OCI-LY3 (cell line): ENCODE data around the gene RAF1.

Source experiments
- H2AFZ ChIP-seq: fragments of 200-600, 300-600 bp; shearing (Covaris generic); 2 replicates; pipeline ENCODE4 v1.6.0; 2014; ENCODE audit warnings: antibody characterized with exemption, low read depth, low read length
- H3K27ac ChIP-seq: fragments of 200-600, 300-600 bp; sonication (generic); 2 replicates; pipeline ENCODE4 v1.5.1; 2014; ENCODE audit warnings: mild to moderate bottlenecking, low read length, moderate library complexity, mixed read lengths
- H3K27me3 ChIP-seq: fragments of 200-600, 300-600 bp; sonication (generic); 2 replicates; pipeline ENCODE4 v1.6.1; 2014; ENCODE audit warnings: low read depth, low read length, mixed read lengths
- H3K36me3 ChIP-seq: fragments of 200-600, 300-600 bp; sonication (generic); replicated peaks from 2 replicates; pipeline ENCODE3; 2014; ENCODE audit warnings: low read depth, low read length, mixed read lengths
- H3K4me1 ChIP-seq: fragments of 300-600, 200-600 bp; sonication (generic); 2 replicates; pipeline ENCODE4 v1.6.1; 2014; ENCODE audit warnings: low read length, mixed read lengths
- H3K4me2 ChIP-seq: fragments of 200-600, 300-600 bp; sonication (generic); 2 replicates; pipeline ENCODE4 v1.6.1; 2014; ENCODE audit warnings: low read length, mixed read lengths
- H3K4me3 ChIP-seq: fragments of 300-600, 200-600 bp; sonication (generic); 2 replicates; pipeline ENCODE4 v1.5.1; 2014; ENCODE audit warnings: antibody characterized with exemption, mild to moderate bottlenecking, low read length, moderate library complexity
- H3K79me2 ChIP-seq: fragments of 300-600, 200-600 bp; shearing (Covaris generic); 2 replicates; pipeline ENCODE4 v1.6.1; 2014; ENCODE audit warnings: mild to moderate bottlenecking, low read length, mixed read lengths
- H3K9ac ChIP-seq: fragments of 300-600, 200-600 bp; shearing (Covaris generic); 2 replicates; pipeline ENCODE4 v1.6.0; 2014; ENCODE audit warnings: mild to moderate bottlenecking, low read length, moderate library complexity
- H3K9me3 ChIP-seq: fragments of 200-600, 300-600 bp; shearing (Covaris generic); 2 replicates; pipeline ENCODE4 v1.6.1; 2014; ENCODE audit warnings: low read length, mixed read lengths; ENCODE audit not compliant: insufficient read depth
- H4K20me1 ChIP-seq: fragments of 200-600, 300-600 bp; sonication (generic); 2 replicates; pipeline ENCODE4 v1.6.1; 2016; ENCODE audit warnings: low read length, mixed read lengths; ENCODE audit not compliant: insufficient read depth
- EZH2phosphoT487 ChIP-seq: fragments of 200-600 bp; shearing (Covaris generic); IDR thresholded peaks from 2 replicates; pipeline ENCODE4 v1.6.1; 2018; ENCODE audit warnings: antibody characterized with exemption, mixed run types, low read depth
- TF ChIP-seq, protein P1 (sequence below): fragments of 200-600, 300-600 bp; sonication (generic); IDR thresholded peaks from 2 replicates; pipeline ENCODE4 v1.5.1; 2014; ENCODE audit warnings: antibody characterized with exemption, low read length, low read depth

The RAF1 gene

DNA sequence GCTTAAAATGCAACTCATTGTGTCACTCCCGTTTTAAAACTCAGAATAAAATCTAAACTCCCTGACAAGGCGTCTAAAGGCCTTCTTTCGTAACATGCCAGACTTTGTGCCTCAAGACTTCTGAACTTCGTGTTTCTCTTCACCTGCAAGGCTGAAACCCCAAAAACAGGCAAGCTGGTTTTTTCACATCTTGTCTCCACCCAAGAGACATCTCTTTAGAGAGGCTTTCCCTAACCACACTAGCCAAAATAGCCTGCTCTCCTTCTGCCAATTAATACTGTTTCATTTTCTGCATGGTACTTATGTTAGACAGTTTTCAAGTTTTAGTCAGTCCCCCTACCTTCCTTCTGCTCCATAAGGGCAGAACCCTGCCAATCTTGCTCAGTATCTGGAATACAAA, 41.6 kb downstream of the RAF1 start:
- Histone ChIP-seq H3K9me3 (no peaks in the 10 kb centered on the region), H2AFZ (no peak overlapping the region), H3K27me3 (no peaks in the 10 kb centered on the region), H3K79me2 (peaks cover 86% of the 10 kb centered on the region), H3K4me3 (no peak overlapping the region), H3K4me2 (no peak overlapping the region), H3K27ac (no peak overlapping the region), H4K20me1 (peaks cover 65% of the 10 kb centered on the region), H3K4me1 (no peaks in the 10 kb centered on the region), H3K9ac (no peak overlapping the region), H3K36me3 (peaks cover 11% of the 10 kb centered on the region)
- TF ChIP-seq, protein P1, sequence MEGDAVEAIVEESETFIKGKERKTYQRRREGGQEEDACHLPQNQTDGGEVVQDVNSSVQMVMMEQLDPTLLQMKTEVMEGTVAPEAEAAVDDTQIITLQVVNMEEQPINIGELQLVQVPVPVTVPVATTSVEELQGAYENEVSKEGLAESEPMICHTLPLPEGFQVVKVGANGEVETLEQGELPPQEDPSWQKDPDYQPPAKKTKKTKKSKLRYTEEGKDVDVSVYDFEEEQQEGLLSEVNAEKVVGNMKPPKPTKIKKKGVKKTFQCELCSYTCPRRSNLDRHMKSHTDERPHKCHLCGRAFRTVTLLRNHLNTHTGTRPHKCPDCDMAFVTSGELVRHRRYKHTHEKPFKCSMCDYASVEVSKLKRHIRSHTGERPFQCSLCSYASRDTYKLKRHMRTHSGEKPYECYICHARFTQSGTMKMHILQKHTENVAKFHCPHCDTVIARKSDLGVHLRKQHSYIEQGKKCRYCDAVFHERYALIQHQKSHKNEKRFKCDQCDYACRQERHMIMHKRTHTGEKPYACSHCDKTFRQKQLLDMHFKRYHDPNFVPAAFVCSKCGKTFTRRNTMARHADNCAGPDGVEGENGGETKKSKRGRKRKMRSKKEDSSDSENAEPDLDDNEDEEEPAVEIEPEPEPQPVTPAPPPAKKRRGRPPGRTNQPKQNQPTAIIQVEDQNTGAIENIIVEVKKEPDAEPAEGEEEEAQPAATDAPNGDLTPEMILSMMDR = no peak
- no peak for TF ChIP-seq EZH2phosphoT487

DNA sequence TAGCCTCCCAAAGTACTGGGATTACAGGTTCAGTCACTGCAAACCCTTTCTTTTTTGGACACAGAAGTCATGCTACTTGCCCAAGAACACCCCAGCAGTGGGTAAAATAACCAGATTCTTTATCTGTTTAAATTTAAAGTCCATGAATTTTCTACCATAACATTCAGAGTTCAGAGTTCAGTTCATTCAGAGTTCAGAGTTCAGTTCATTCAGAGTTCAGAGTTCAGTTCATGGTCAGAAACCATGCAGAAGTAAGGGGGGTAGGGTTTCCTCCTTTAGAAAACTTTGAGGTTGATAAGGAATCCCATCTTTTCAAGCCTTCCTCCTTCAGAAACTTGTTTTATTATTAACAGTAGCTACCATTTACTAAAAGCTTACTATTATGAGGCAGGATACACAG, 43.2 kb downstream of the RAF1 start:
- TF ChIP-seq EZH2phosphoT487 = no peak
- TF ChIP-seq, protein P1 = no peak
- H4K20me1 ChIP-seq = peaks cover 53% of the 10 kb centered on the region
- no peak overlapping the region for H3K27ac ChIP-seq
- no peaks in the 10 kb centered on the region for H3K9me3 ChIP-seq
- no peak overlapping the region for H3K4me3 ChIP-seq
- H2AFZ ChIP-seq = no peak overlapping the region
- no peak overlapping the region for H3K9ac ChIP-seq
- peaks cover 70% of the 10 kb centered on the region for H3K79me2 ChIP-seq
- H3K36me3 ChIP-seq = peaks cover 17% of the 10 kb centered on the region
- no peaks in the 10 kb centered on the region for H3K4me1 ChIP-seq
- no peaks in the 10 kb centered on the region for H3K27me3 ChIP-seq
- no peak overlapping the region for H3K4me2 ChIP-seq

DNA sequence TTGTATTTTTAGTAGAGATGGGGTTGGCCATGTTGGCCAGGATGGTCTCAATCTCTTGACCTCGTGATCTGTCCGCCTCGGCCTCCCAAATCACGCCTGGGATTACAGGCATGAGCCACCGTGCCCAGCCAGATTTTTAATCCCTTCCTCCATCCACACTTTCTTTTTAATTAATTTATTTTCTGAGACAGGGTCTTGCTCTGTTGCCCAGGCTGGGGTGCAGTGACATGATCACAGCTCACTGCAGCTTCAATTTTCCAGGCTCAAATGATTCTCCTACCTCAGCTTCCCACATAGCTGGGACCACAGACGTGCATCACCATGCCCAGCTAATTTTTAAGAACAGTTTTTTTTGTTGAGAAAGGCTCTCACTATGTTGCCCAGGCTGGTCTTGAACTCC, 43.6 kb downstream of the RAF1 start:
- Histone ChIP-seq H3K9ac (no peak overlapping the region), H3K27me3 (no peaks in the 10 kb centered on the region), H3K4me1 (no peaks in the 10 kb centered on the region), H3K36me3 (peaks cover 20% of the 10 kb centered on the region), H2AFZ (no peak overlapping the region), H3K4me3 (no peak overlapping the region), H3K4me2 (no peak overlapping the region), H3K79me2 (peaks cover 70% of the 10 kb centered on the region), H3K27ac (no peak overlapping the region), H3K9me3 (no peaks in the 10 kb centered on the region), H4K20me1 (peaks cover 53% of the 10 kb centered on the region)
- TF ChIP-seq, protein P1 = no peak
- no peak for TF ChIP-seq EZH2phosphoT487

DNA sequence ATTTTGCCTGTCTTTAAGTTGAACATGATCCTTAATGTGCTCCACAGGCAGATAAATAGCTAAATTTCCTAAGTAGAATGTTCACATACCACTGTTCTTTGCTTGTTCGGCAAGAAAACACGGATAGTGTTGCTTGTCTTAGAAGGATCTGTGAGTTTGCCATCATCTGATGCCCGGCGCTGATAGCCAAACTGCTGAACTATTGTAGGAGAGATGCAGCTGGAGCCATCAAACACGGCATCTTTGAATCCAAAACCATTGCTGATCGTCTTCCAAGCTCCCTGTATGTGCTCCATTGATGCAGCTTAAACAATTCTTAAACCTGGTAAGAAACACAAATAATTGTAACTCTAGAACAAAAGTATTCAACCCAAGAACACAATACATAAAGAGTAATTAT, 45.5 kb downstream of the RAF1 start:
- Histone ChIP-seq H3K4me2 (no peak overlapping the region), H3K4me1 (no peaks in the 10 kb centered on the region), H3K9ac (no peak overlapping the region), H3K4me3 (no peak overlapping the region), H3K79me2 (peaks cover 61% of the 10 kb centered on the region), H3K27me3 (no peaks in the 10 kb centered on the region), H2AFZ (no peak overlapping the region), H3K27ac (no peak overlapping the region), H3K9me3 (no peaks in the 10 kb centered on the region), H4K20me1 (peaks cover 46% of the 10 kb centered on the region), H3K36me3 (peaks cover 31% of the 10 kb centered on the region)
- TF ChIP-seq, protein P1 = no peak
- TF ChIP-seq EZH2phosphoT487 = no peak
